GM21576 (cell line): ENCODE measurements around the gene WWOX.

Source experiments
- ATAC-seq: cut with Tn5 transposase; IDR thresholded peaks from one replicate; pipeline ENCODE4 v1.9.1; 2021; ENCODE audit warnings: mild to moderate bottlenecking, moderate library complexity; ENCODE audit not compliant: unreplicated experiment

The WWOX gene

GRCh38 chr16:79136955-79137354 is 1037.5 kb downstream of the WWOX start:
- no peak for ATAC-seq

GRCh38 chr16:79137426-79137939 is 1038.0 kb downstream of the WWOX start:
- no peak for ATAC-seq

GRCh38 chr16:79139799-79140198 is 1040.3 kb downstream of the WWOX start:
- no peak for ATAC-seq

GRCh38 chr16:79143026-79143425 is 1043.6 kb downstream of the WWOX start:
- ATAC-seq: no peak

GRCh38 chr16:79150151-79150550 is 1050.7 kb downstream of the WWOX start:
- no peak for ATAC-seq

- ATAC-seq: no peak
These were observed 1051.3 kb downstream of the WWOX start for GRCh38 chr16:79150632-79151310.

- no peak for ATAC-seq
These were observed 1054.6 kb downstream of the WWOX start for GRCh38 chr16:79154086-79154485.

- no peak for ATAC-seq
These were observed 1056.0 kb downstream of the WWOX start for GRCh38 chr16:79155471-79155870.

- ATAC-seq: no peak
These were observed 1056.5 kb downstream of the WWOX start for GRCh38 chr16:79155904-79156303.

GRCh38 chr16:79156761-79157160 is 1057.3 kb downstream of the WWOX start:
- no peak for ATAC-seq

- ATAC-seq: no peak
These were observed 1058.9 kb downstream of the WWOX start for GRCh38 chr16:79158337-79158736.

GRCh38 chr16:79159261-79160049 is 1060.0 kb downstream of the WWOX start:
- no peak for ATAC-seq

- ATAC-seq: no peak
These were observed 1063.5 kb downstream of the WWOX start for GRCh38 chr16:79162977-79163376.

- ATAC-seq: no peak
These were observed 1064.4 kb downstream of the WWOX start for GRCh38 chr16:79163691-79164387.

GRCh38 chr16:79164388-79164995 is 1065.0 kb downstream of the WWOX start:
- ATAC-seq: no peak

- ATAC-seq: no peak
These were observed 1065.6 kb downstream of the WWOX start for GRCh38 chr16:79165079-79165478.

- no peak for ATAC-seq
These were observed 1066.1 kb downstream of the WWOX start for GRCh38 chr16:79165506-79165905.

- ATAC-seq: no peak
These were observed 1068.4 kb downstream of the WWOX start for GRCh38 chr16:79167893-79168292.

- ATAC-seq: no peak
These were observed 1068.9 kb downstream of the WWOX start for GRCh38 chr16:79168321-79168720.

GRCh38 chr16:79169239-79169638 is 1069.8 kb downstream of the WWOX start:
- ATAC-seq: no peak

GRCh38 chr16:79170555-79171246 is 1071.2 kb downstream of the WWOX start:
- no peak for ATAC-seq
